GM19035 (cell line): ENCODE results near the gene MAGI1.
"Not testable (repeated sequence)": the region's sequence is repeated elsewhere in the genome, so short reads cannot be mapped to it uniquely, and the experiment has no call there.

Source experiments
- ATAC-seq: cut with Tn5 transposase; IDR thresholded peaks from one replicate; pipeline ENCODE4 v1.9.1; 2021; ENCODE audit not compliant: unreplicated experiment

Gene MAGI1

DNA sequence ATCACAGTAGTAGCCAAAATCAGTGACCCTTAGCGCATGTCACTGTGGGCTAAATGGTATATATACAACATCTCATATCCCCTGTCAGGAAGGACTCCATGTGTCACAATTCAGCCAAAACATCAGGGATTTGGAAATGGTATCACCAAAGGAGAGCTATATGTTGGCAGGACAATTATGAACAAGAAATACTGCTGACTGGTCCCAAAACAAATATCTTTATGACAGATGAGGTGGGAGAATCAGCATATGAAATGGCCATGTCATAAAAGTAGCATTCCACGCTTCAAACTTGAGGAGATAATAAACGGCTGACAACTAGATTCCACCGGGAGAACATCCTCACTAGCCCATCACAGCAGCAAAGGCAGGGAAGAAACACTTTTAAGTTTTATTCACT lies 158.4 kb downstream of the MAGI1 start:
- ATAC-seq = no peak

DNA sequence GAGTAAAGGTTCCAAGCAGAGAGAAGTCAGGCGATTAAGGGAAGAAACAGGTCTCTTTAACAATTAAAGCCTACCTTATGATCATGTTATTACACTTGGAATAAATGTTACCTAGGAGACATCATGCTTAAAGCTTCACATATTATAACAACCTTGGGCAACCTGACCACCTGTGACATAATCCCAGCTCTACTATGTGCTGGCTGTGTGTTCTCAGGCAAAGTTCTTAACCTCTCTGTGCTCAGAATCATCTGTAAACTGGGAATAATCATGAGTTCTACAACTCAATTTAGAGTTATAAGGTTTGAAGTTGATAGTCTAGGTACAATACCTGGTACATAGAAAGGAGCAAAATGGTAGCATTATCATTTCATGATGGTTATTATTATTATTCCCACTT lies 159.3 kb downstream of the MAGI1 start:
- ATAC-seq = no peak

DNA sequence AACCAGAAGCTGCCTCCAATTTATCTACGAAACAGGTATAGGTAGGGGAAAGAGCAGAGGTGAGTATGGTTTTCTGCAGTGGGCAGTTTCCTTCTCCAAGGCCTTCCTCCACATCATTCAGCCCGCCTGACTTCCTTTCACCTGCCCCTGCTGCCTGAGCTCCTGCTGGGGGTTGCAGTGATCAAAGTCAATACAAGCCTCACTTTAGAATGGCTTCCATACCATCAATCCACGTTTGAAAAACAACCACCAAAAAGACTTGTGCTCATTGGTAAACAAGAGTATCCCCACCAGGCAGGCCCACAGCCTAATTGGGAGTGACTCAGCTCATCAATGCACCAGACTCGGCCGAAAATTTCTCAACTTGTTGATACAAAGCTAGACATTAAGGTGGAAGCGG lies 159.9 kb downstream of the MAGI1 start:
- no peak for ATAC-seq

DNA sequence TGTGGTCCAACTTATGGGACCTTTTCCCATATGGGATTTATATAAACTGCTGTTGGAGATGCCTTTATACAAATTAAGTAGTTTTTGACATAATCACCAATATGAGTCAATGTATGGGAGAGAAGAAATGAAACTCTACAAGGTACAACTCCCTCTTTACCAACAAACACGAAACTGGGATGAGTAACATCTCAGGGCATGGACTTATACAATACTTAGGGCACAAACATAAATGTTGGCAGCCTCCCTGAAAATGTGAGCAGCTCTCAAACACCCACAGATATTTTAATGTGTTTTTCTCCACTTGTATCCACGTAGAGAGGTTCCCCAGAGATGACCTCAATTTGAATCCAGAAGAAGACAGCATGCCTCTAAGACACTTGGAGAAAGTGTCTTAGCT lies 161.6 kb downstream of the MAGI1 start:
- no peak for ATAC-seq

DNA sequence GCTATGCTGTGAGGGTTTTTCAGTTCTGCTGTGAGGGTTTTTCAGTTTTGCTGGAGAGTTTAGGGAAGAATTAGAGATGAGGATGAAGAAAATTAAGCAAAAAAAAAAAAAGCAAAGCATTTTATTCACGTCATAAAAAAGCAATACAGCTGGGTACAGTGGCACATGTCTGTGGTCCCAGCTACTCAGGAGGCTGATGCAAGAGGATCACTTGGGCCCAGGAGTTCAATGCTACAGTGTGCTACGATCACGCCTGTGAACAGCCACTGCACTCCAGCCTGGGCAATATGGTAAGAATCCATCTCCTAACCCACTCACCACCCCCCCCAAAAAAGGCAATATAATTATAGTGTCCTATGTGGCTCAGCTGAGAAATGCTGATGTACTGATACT lies 162.7 kb downstream of the MAGI1 start:
- ATAC-seq = no peak

DNA sequence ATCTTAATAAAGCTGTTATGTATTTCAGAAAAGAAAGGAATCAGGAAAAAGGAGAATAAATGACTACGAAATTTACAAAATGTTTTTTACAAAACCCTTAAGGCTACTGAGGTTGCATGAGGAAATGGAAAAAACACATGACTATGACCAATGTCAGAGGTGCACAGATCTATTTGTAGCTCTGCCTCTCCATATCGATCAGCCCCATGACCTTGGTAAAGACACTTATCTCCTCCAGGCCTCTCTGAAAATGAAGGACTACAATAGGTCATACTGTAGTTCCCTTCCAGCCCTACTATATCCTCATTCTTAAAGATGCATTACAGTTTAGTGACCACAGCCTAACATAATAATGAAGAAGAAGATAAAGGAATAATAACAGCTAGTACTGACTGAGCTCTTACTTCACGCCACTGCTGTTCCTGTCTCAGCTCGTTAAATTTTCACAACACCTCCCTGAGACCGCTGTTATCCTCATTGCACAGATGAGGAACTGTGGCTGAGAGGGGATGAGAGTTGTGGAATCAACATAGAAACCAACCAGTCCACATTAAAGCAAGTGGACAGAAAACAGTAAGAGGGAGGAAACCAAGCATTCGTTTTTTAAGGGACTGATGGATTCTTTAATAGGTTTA lies 163.2 kb downstream of the MAGI1 start:
- no peak for ATAC-seq

DNA sequence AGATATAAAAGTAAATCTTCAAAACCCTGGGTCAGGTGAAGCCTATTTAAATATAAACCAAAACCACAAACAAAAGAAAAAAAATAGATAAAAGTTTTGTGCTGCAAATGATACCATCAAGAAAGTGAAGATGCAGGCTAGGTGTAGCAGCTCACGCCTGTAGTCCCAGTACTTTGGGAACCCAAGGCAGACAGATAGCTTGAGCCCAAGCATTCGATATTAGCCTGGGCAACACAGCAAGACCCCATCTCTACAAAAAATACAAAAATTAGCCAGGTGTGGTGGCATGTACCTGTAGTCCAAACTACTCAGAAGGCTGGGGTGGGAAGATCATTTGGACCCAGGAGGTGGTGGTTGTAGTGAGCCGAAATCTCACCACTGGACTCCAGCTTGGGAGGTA lies 164.8 kb downstream of the MAGI1 start:
- ATAC-seq = no peak

DNA sequence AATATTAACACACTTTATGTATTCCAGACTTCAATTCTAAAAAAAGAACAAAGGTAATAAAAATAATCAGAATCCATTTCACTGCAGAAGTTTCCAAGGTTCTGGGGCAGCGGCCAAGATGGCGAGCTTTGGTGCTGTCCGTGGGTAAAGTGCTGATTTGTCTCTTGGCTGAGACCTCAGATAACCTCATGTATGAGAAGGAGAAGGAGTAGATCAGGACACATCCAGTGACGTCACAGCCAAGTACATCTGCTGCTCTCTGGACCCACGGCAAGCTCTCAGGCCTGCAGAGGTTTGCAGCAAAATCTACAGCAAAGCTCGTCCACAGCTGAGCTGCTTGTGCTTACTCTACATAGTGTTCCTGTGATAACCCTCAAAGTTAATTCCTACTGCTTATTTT lies 165.7 kb downstream of the MAGI1 start:
- ATAC-seq = no peak

DNA sequence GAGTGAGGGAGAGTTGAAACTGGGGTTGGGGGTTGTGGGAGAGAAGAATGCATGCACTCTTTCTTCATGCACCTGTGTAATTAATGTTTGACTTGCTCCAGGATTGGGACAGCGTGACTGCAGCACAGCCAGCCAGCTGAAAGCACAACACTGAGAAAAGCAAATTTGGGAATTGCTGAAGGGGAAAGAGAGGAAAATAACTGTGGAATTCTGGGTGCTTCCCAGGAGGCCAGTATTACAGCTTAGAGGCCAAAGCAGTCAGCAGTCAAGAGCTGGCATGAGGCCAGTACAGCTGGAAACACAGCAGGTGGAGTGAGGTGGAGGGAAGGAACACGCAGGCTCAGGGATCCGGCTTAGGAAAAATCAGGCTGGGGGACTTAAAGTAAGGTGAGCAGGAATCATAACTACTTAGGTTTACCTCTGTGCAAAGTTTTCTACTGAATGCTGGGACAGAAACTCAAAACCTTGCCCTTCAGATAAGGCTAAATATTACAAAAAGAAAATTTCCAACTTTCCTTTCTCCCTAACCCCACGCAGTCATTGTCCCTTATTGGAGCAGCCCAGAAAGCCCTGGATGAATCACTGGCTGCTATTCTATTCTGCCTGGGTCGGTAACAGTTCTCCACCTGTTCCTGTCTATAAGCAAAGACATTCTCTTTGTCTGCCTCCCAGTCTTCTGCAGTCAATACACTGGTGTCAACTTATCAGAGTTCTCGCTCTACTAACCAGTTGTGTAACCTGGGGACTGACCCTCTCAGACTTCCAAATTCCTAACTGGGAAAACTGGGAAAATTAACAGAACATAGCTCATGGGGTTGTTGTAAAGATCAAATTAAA lies 167.2 kb downstream of the MAGI1 start:
- no peak for ATAC-seq

DNA sequence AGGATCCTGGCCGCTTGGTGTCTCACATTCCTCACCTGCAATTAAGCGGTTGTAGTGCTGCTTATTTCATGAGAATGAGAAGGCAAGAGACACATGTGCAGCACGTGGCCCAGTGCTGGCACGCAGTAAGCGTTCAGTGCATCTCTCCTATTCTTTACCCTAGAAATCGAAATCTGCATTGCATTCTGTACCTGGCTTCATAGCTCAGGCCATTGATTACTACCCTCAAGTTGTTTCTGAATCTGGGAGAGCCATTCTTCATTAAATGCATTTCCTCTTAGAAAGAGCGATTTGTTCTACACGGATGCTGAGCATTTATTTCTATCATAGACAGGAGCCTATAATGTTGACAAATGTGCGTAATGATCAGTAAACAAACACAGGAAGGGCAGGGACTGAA lies 168.9 kb downstream of the MAGI1 start:
- no peak for ATAC-seq

DNA sequence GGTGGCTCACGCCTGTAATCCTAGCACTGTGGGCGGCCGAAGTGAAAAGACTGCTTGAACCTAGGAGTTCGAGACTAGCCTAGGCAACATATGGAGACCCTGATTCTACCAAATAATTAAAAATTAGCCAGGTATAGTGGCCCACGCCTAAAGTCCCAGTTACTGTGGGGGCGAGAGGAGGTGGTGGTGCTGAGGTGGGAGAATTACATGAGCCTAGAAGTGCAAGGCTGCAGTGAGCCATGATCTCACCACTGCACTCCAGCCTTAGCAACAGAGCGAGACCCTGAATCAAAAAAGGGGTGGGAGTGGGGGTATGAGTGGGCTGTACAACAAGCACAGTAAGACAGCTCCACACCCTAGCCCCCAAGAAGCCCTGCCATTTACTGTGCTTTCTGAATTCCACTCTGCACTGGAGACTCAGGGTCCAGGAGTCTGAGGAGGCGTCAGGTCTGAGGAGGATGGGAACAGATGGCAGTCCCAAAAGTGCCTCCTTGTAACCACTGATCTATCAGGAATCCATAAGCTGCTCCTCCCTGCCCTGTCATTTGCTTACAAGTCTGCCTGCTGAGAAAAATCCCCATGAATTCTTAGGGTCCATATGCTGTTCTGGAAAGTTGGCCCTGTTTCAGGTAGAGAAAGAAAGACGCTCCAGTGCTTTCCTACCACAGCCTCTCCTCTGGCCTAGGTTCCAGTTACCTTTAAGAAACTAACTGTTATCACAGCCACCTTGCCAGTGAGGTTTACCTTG lies 171.1 kb downstream of the MAGI1 start:
- no peak for ATAC-seq

DNA sequence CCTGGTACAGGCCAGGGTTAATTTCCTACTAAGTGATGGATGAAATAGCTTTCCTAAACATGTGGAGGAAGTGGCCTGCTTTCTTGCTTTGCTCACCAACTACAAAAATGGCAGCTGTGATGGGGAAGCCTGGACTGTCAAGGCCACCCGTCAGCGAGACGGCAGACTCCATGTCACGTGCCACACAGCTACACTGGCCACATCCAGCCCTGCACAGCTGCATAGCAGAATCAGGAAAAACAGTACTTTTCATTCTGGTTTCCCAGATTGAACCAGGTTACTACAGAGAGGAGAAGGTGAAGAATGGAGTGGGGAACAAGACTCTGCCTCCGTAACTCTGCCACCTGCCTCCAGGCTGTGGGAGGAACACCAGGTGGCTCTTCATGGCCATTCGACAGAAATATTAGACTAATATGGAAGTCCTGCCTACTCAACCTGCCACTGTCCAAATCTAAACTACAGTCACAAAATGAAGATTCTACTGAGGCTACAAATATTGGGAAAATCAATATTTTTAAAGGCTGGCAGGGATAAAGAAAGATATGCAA lies 174.3 kb downstream of the MAGI1 start:
- no peak for ATAC-seq

DNA sequence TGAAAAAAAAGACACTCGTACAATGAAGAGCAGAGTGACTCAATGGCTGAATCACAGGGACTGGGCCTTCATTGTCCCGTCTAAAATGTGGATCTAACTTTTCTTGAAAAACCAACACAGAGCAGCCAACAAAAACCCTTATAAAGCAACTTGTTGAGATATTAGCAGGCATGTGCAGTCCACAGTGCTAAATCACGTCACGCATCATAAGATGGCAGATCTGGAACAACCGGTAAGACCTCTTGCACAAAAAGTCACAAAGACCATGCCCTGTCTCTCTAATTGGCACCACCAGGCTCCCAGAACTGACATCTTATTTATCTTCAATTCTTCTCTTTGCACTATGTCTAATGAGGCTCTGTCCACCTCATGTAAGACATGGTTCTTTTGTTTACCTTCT lies 177.0 kb downstream of the MAGI1 start:
- no peak for ATAC-seq

DNA sequence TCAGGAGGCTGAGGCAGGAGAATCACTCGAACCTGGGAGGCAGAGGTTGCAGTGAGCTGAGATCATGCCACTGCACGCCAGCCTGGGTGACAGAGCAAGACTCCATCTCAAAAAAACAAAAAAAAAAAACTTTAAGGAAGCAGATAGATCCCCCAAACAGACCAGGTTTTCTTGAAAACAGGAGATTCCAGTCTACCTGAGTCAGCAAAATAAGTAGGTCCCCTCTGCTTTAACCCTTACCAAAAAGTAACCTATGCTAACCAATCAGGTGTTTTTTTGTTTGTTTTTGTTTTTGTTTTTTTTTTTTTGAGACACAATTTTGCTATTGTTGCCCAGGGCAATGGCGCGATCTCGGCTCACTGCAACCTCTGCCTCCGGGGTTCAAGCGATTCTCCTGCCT lies 179.1 kb downstream of the MAGI1 start:
- not testable (repeated sequence) for ATAC-seq

DNA sequence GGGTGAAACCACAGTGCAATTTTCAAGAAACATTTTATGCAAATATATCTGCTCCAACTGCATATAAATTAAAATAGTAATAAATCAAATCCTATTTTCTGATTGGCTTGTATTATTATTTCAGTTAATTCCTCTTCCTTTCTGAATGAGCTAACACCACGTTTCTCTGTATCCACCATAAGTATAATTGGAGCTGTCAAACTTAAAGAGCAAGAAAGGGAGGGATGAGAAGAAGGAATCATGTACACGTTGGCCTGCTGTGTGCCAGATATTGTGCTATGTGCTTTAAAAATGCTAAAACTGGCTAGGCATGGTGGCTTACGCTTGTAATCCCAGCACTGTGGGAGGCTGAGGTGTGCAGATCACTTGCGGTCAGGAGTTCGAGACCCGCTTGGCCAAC lies 180.0 kb downstream of the MAGI1 start:
- no peak for ATAC-seq

DNA sequence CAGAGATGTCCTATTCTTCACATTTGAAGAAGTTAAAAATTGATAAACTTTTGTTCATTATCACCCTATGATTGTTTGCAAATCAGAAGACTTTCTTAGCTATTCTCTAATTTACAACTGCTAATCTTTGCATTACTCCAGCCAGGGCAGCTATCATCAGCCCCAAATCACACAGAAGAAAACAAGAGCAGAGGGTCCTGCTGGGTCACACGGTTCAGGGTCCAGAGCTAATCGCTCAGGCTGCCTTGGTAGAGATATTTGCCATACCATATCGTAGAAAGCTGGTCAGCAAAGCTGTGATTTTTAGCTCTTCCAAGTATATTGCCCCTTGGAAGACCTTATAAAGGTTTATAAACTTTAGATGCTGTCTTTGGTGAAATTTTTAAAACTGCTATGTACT lies 181.4 kb downstream of the MAGI1 start:
- ATAC-seq = no peak

DNA sequence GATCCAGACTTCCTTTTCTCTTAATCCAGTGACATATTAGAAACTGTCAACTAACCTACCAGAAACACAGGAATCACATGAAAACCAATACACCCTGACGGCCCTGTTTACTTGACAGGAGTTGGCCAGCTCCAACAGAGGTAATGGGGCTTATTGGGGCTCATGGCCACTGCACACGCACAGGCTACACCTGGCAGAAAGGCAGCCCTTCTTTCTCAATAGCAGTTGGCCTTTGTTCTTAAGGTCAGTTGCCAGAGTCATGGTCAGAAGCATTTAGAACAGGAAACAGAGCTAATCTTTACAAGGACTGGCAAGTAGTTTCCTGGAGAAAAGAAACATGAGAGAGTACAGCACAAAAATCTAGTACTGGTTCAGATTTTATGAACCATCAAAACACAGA lies 181.8 kb downstream of the MAGI1 start:
- no peak for ATAC-seq

DNA sequence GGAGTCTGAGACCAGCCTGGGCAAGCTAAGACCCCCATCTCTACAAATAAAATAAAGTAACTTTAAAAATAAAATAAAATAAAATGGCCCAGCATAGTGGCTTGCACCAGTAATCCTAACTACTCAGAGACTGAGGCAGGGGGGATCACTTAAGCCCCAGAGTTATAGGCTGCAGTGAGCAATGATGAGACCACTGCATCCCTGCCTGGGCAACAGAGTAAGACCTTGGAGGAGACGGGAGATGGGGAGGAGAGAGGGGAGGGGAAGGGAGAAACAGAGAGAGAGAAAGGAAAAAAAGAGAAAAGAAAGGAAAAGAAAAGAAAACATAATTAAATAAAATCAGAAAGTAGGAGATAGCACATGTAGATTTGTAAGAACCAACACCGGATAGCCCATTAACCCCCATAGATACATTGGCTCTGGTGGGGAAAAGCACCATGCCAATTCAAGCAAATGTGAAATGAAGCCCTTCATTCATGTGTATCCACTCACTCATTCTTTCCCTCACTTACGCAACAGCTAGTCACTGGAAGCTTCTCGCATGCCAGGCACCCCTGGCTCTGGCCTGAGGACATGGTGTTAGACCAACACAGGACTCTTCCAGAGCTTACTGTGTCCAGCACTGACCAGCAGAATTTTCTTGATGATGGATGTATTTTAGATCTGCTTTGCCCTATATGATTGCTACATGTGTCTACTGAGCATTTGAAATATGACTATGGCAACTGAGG lies 183.2 kb downstream of the MAGI1 start:
- ATAC-seq = no peak

DNA sequence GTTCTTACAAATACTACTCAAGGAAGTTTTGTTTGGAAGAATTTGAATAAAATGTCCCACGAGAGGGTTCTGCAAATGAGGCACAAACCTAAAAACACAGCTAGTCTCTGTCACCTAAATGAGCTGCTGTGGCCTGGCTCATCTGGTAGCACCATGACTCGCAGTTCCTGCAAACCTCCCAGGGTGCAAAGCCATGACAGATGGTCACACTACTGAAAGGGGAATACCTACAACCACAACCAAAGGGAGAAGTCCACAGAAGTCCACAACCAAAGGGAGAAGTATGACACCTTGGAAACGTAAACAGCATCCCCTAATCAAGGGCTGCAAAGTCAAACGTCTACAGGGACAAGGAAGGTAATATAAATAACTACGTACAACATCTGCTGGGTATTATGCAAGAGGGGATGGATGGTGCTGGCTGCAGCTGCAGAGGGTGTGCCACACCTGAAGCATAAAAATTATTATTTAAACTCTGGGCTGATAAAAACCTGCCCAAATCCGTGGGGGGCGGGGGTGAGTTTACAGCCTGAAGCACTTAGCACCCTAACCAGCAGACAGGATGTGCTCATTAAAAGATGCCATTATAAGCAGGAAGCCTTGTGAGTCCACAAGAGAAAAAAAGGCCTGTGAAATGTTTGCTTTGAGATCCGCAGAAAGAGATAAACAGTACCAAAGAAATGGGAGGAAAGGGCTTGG lies 184.0 kb downstream of the MAGI1 start:
- no peak for ATAC-seq

DNA sequence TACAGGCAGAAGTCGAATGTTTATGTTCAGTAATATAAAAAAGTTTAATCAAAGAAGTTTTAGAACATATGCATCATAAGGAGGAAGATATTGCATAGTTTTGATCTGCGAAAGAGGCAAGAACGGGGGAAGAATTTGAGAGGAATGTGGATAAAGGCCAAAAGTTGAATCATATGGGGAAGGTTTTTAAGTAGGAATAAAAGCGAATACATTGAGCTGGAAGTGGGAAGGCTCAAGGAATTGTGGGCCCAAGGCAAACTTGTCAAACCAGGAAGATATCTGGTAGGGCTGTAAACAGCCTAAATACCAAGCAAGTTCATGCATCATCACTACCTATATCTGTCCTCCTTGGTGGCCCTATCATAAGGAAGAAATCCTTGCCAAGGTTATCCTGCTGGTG lies 186.9 kb downstream of the MAGI1 start:
- no peak for ATAC-seq

DNA sequence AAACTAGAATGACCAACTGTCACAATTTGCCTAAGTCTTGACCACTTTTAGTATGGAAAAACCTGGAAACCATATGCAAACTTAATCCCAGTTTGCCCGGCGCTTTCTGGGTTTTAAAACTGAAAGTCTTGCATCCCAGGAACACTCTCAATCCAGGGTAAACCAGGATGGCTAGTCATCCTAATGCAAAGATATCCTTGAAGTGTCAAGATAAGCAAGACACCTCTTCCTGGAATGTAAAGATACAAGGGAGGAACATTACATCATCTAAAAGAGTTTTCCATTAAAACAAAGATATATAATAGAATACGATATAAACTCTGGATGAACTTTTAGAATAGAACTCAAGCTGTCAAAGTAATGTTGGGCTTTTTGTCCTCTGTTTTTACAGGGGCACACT lies 188.5 kb downstream of the MAGI1 start:
- ATAC-seq = no peak
